Endothelial cell of umbilical vein (primary cell): ENCODE results near the gene CCNK. TPM values are rescaled to one million over a fixed set of nuclear protein-coding genes. Genes with fewer than 3 reads are reported as not detected.

Source experiments
- BruUV-seq: library from RNA; stranded (reverse); fragments of 400-500 nt; replicated peaks from 2 replicates; lab custom pipeline; 2021; lab: Mats Ljungman, UMichigan
- CTCF ChIA-PET: fragments of 300-600, 350-600 bp; sonication (Branson Sonifier 250); formaldehyde crosslinking; loops from one replicate; lab custom pipeline; 2021; ENCODE audit warnings: antibody characterized with exemption, inconsistent platforms; lab: Charles Lee
- POLR2A ChIA-PET: fragments of 300-600, 350-600 bp; sonication (Branson Sonifier 250); formaldehyde crosslinking; loops from one replicate; lab custom pipeline; 2021; ENCODE audit warnings: antibody characterized with exemption, inconsistent platforms; lab: Charles Lee
- DNase-seq: peaks from one replicate; pipeline ENCODE4 v3.0.0-alpha.2; 2011; ENCODE audit warnings: low read depth, low spot score
- FAIRE-seq: peaks from 2 replicates; lab custom pipeline; 2011; peaks lifted over from hg19 to GRCh38; lab: Jason Lieb, UNC
- H2AFZ ChIP-seq: 2 replicates; pipeline ENCODE4 v1.6.0; 2012; ENCODE audit warnings: low read depth, low read length, control low read depth, inconsistent platforms
- H3K27ac ChIP-seq: 2 replicates; pipeline ENCODE4 v1.5.1; 2011; ENCODE audit warnings: low read depth, mild to moderate bottlenecking, control low read depth, low read length, moderate library complexity; ENCODE audit not compliant: insufficient read depth
- H3K27me3 ChIP-seq, 2 experiments: 2 replicates each; pipeline versions ENCODE4 v1.6.0 to v1.6.1; 2011; ENCODE audit warnings: low read length in 2 of 2, mixed read lengths in 1 of 2; ENCODE audit not compliant: control insufficient read depth in 2 of 2, insufficient read depth in 2 of 2
- H3K36me3 ChIP-seq, 2 experiments: 2 replicates in 1 of 2; 3 replicates in 1 of 2; pipeline ENCODE4 v1.5.1; 2011; ENCODE audit warnings: low read length in 2 of 2, mild to moderate bottlenecking in 1 of 2, moderate library complexity in 1 of 2; ENCODE audit not compliant: control insufficient read depth in 2 of 2, insufficient read depth in 2 of 2; ENCODE audit errors: extremely low read depth in 1 of 2
- H3K4me1 ChIP-seq: 3 replicates; pipeline ENCODE4 v1.5.1; 2011; ENCODE audit warnings: mild to moderate bottlenecking, low read length; ENCODE audit not compliant: control insufficient read depth, insufficient read depth; ENCODE audit errors: extremely low read depth
- H3K4me2 ChIP-seq: 2 replicates; pipeline ENCODE4 v1.6.1; 2011; ENCODE audit warnings: low read length, control low read depth, mixed read lengths; ENCODE audit not compliant: insufficient read depth
- H3K4me3 ChIP-seq, 3 experiments: fragments of 200-600 bp in 1 of 3; sonication (generic), shearing (Covaris generic) in 1 of 3; replicated peaks in 1 of 3; 2 replicates each; pipeline ENCODE4 v1.5.1; 2011 to 2016; ENCODE audit warnings: control low read depth in 3 of 3, low read length in 3 of 3, mild to moderate bottlenecking in 2 of 3, inconsistent platforms in 1 of 3, low read depth in 1 of 3, moderate library complexity in 1 of 3; ENCODE audit not compliant: insufficient read depth in 1 of 3
- H3K79me2 ChIP-seq: 2 replicates; pipeline ENCODE4 v1.6.0; 2012; ENCODE audit warnings: low read length, inconsistent platforms; ENCODE audit not compliant: control insufficient read depth, insufficient read depth
- H3K9ac ChIP-seq: replicated peaks from 2 replicates; pipeline ENCODE3; 2011; ENCODE audit warnings: low read length, control low read depth; ENCODE audit not compliant: insufficient read depth; ENCODE audit errors: extremely low read depth
- H3K9me1 ChIP-seq: replicated peaks from 3 replicates; pipeline ENCODE4 v1.6.0; 2011; ENCODE audit warnings: mild to moderate bottlenecking, low read length; ENCODE audit not compliant: control insufficient read depth, insufficient read depth; ENCODE audit errors: extremely low read depth
- H3K9me3 ChIP-seq: replicated peaks from 2 replicates; pipeline ENCODE4 v1.5.1; 2012; ENCODE audit warnings: low read length, inconsistent platforms; ENCODE audit not compliant: control insufficient read depth, insufficient read depth
- H4K20me1 ChIP-seq: replicated peaks from 2 replicates; pipeline ENCODE3; 2011; ENCODE audit warnings: mild to moderate bottlenecking, low read length; ENCODE audit not compliant: control insufficient read depth, insufficient read depth; ENCODE audit errors: extremely low read depth
- CTCF ChIP-seq, 2 donors: IDR thresholded peaks; 1 replicate in 1 of 2; 2 replicates in 1 of 2; pipeline ENCODE4 v1.5.1; 2011; ENCODE audit warnings: low read length in 2 of 2, mild to moderate bottlenecking in 2 of 2, moderate library complexity in 2 of 2, control low read depth in 1 of 2, inconsistent platforms in 1 of 2, low read depth in 1 of 2; ENCODE audit not compliant: insufficient read depth in 1 of 2; ENCODE audit errors: extremely low read depth in 1 of 2
- EZH2 ChIP-seq: IDR thresholded peaks from 2 replicates; pipeline ENCODE4 v1.6.1; 2012; ENCODE audit warnings: borderline replicate concordance, low read depth, mild to moderate bottlenecking, moderate library complexity, low read length, inconsistent platforms; ENCODE audit not compliant: severe bottlenecking
- FOS ChIP-seq: IDR thresholded peaks from 2 replicates; pipeline ENCODE4 v1.6.1; 2011; ENCODE audit warnings: mild to moderate bottlenecking, low read length, moderate library complexity, borderline replicate concordance; ENCODE audit not compliant: insufficient read depth
- GATA2 ChIP-seq: IDR thresholded peaks from 2 replicates; pipeline ENCODE4 v1.7.0; 2011; ENCODE audit warnings: low read depth, mild to moderate bottlenecking, moderate library complexity, mixed read lengths, low read length; ENCODE audit not compliant: insufficient read length, insufficient read depth
- JUN ChIP-seq: IDR thresholded peaks from 2 replicates; pipeline ENCODE4 v1.6.1; 2011; ENCODE audit warnings: borderline replicate concordance, low read depth; ENCODE audit not compliant: insufficient read length, insufficient read depth
- MAX ChIP-seq: IDR thresholded peaks from 2 replicates; pipeline ENCODE4 v1.6.1; 2011; ENCODE audit not compliant: insufficient read depth, insufficient read length
- MYC ChIP-seq: IDR thresholded peaks from one replicate; pipeline ENCODE4 v1.6.1; 2011; ENCODE audit warnings: mild to moderate bottlenecking, low read depth, low read length
- POLR2A ChIP-seq: IDR thresholded peaks from 2 replicates; pipeline ENCODE4 v1.6.1; 2012; ENCODE audit warnings: low read depth, mild to moderate bottlenecking, control low read depth, low read length
- POLR2AphosphoS5 ChIP-seq: IDR thresholded peaks from 2 replicates; pipeline ENCODE4 v1.6.1; 2012; ENCODE audit warnings: low read depth, mild to moderate bottlenecking, control low read depth, low read length, moderate library complexity; ENCODE audit not compliant: insufficient read depth
- dilution Hi-C: fragments of 300-500 bp; cut with MboI; formaldehyde crosslinking; loops from one replicate; pipeline ENCODE4 v1.15.0; 2019; ENCODE audit warnings: low sequenced_read_pairs; ENCODE audit not compliant: extremely low pct_ligation_motif_present
- intact Hi-C: fragments of 100-400 bp; cut with micrococcal nuclease; formaldehyde crosslinking; loops from one replicate; pipeline ENCODE4 v1.10.0; 2022
- polyA plus RNA-seq, 4 experiments: library from polyadenylated mRNA; depleted of rRNA in 3 of 4; stranded (reverse) in 3 of 4; unstranded in 1 of 4; fragments of >200 nt; gene quantifications; 2 replicates each; pipeline versions ENCODE4 v1.2.1 to v1.2.3, GENCODE V29; 2011 to 2012; ENCODE audit warnings: missing spikeins in 1 of 4
- total RNA-seq: library from RNA; stranded (reverse); gene quantifications from 2 replicates; pipeline ENCODE4 v1.2.3, GENCODE V29; 2021

Gene CCNK
- total and polyA plus RNA-seq, 2 donors (not counting 3 experiments of a cell fraction or from before 2014, with no cell fraction given), result 11.9 to 59.3 TPM

- Histone ChIP-seq H3K27me3 (no peaks in the 10 kb centered on the region), H4K20me1 (no peaks in the 10 kb centered on the region), H2AFZ (no peak overlapping the region), H3K4me1 (no peaks in the 10 kb centered on the region), H3K9ac (no peak overlapping the region), H3K27ac (no peak overlapping the region), H3K9me3 (no peaks in the 10 kb centered on the region), H3K36me3 (peaks cover 0 to 11% of the 10 kb centered on the region in 2 experiments), H3K79me2 (no peaks in the 10 kb centered on the region), H3K9me1 (no peaks in the 10 kb centered on the region), H3K4me3 (no peak overlapping the region), H3K4me2 (no peak overlapping the region)
- ChIA-PET POLR2A (no interaction called here), CTCF (interaction anchor here (0.6 to 1.6 kb wide), 4 partner anchors 87 to 117 kb away, joined by 3 to 14 read pairs (median 4); partner anchors contain the start of gene CCDC85C)
- no peak for DNase-seq
- no peak for FAIRE-seq
- TF ChIP-seq MAX (no peak), EZH2 (no peak), POLR2A (no peak), JUN (no peak), FOS (no peak), CTCF (IDR thresholded peaks at IDR 0.05; ENCODE audit: extremely low read depth in 1 of 2, insufficient read depth in 1 of 2, low read depth in 1 of 2, low read length in 2 of 2) (no peak), MYC (no peak), POLR2AphosphoS5 (no peak), GATA2 (no peak)
- dilution Hi-C loops (no loop called here), intact Hi-C loops (no loop called here)
- BruUV-seq, result no TSS peak
Observed at GRCh38 chr14:99516871-99517642, 35.8 kb downstream of the CCNK start.
